BLaER1 (cell line): ENCODE data around the gene ARHGEF25.

Experiments used
- H3K27ac ChIP-seq: shearing (Covaris generic); formaldehyde crosslinking; 2 replicates; pipeline ENCODE4 v1.8.1; 2022
- H3K27me3 ChIP-seq: shearing (Covaris generic); formaldehyde crosslinking; 2 replicates; pipeline ENCODE4 v1.8.1; 2022
- H3K36me3 ChIP-seq: shearing (Covaris generic); formaldehyde crosslinking; 2 replicates; pipeline ENCODE4 v1.8.1; 2022
- H3K4me1 ChIP-seq: shearing (Covaris generic); formaldehyde crosslinking; 2 replicates; pipeline ENCODE4 v1.8.1; 2022
- H3K4me2 ChIP-seq: shearing (Covaris generic); formaldehyde crosslinking; 2 replicates; pipeline ENCODE4 v1.8.1; 2022
- H3K4me3 ChIP-seq: shearing (Covaris generic); formaldehyde crosslinking; 2 replicates; pipeline ENCODE4 v1.8.1; 2022
- H3K9ac ChIP-seq: shearing (Covaris generic); formaldehyde crosslinking; 2 replicates; pipeline ENCODE4 v1.8.1; 2022
- H3K9me3 ChIP-seq: shearing (Covaris generic); formaldehyde crosslinking; 2 replicates; pipeline ENCODE4 v1.8.1; 2022
- H4K20me1 ChIP-seq: shearing (Covaris generic); formaldehyde crosslinking; 2 replicates; pipeline ENCODE4 v1.8.1; 2022
- Cebpa-rat ChIP-seq: shearing (Covaris generic); IDR thresholded peaks from 2 replicates; pipeline ENCODE4 v1.8.1; 2022

Gene ARHGEF25

GRCh38 chr12:57625261-57626032, 14.2 kb downstream of the ARHGEF25 start:
- Histone ChIP-seq H3K27ac (no peak overlapping the region), H4K20me1 (peaks cover 37% of the 10 kb centered on the region), H3K4me2 (peak overlapping the region; percentile 57), H3K36me3 (no peaks in the 10 kb centered on the region), H3K4me3 (no peak overlapping the region), H3K9ac (no peak overlapping the region), H3K9me3 (peaks cover 18% of the 10 kb centered on the region), H3K27me3 (peaks cover 100% of the 10 kb centered on the region), H3K4me1 (peaks cover 24% of the 10 kb centered on the region)
- TF ChIP-seq Cebpa-rat = no peak

GRCh38 chr12:57626111-57626920, 15.1 kb downstream of the ARHGEF25 start:
- no peak overlapping the region for H3K4me3 ChIP-seq
- H3K36me3 ChIP-seq = no peaks in the 10 kb centered on the region
- peaks cover 16% of the 10 kb centered on the region for H3K4me1 ChIP-seq
- peaks cover 37% of the 10 kb centered on the region for H4K20me1 ChIP-seq
- H3K27ac ChIP-seq = no peak overlapping the region
- peaks cover 100% of the 10 kb centered on the region for H3K27me3 ChIP-seq
- TF ChIP-seq Cebpa-rat = no peak
- H3K9me3 ChIP-seq = peaks cover 18% of the 10 kb centered on the region
- H3K4me2 ChIP-seq = peak overlapping the region; percentile 57; the same call in 1 of the 2 replicates
- H3K9ac ChIP-seq = no peak overlapping the region

- Histone ChIP-seq H4K20me1 (peaks cover 38% of the 10 kb centered on the region), H3K4me3 (no peak overlapping the region), H3K4me2 (no peak overlapping the region), H3K27ac (no peak overlapping the region), H3K9me3 (peaks cover 18% of the 10 kb centered on the region), H3K27me3 (peaks cover 100% of the 10 kb centered on the region), H3K9ac (no peak overlapping the region), H3K4me1 (peaks cover 14% of the 10 kb centered on the region), H3K36me3 (no peaks in the 10 kb centered on the region)
- no peak for TF ChIP-seq Cebpa-rat
These were observed 15.7 kb downstream of the ARHGEF25 start for GRCh38 chr12:57626921-57627445.

- Histone ChIP-seq H3K4me1 (peaks cover 19% of the 10 kb centered on the region), H3K4me3 (no peak overlapping the region), H3K9ac (no peak overlapping the region), H3K36me3 (no peaks in the 10 kb centered on the region), H3K27ac (no peak overlapping the region), H4K20me1 (peaks cover 35% of the 10 kb centered on the region), H3K4me2 (no peak overlapping the region), H3K9me3 (peaks cover 18% of the 10 kb centered on the region), H3K27me3 (peaks cover 100% of the 10 kb centered on the region)
- no peak for TF ChIP-seq Cebpa-rat
These were observed 16.5 kb downstream of the ARHGEF25 start for GRCh38 chr12:57627501-57628279.

- Histone ChIP-seq H3K4me3 (no peak overlapping the region), H3K9me3 (peaks cover 18% of the 10 kb centered on the region), H3K36me3 (no peaks in the 10 kb centered on the region), H3K27ac (no peak overlapping the region), H3K4me1 (peaks cover 19% of the 10 kb centered on the region), H3K9ac (no peak overlapping the region), H3K27me3 (peaks cover 100% of the 10 kb centered on the region), H4K20me1 (peaks cover 30% of the 10 kb centered on the region), H3K4me2 (no peak overlapping the region)
- TF ChIP-seq Cebpa-rat = no peak
These were observed 17.3 kb downstream of the ARHGEF25 start for GRCh38 chr12:57628280-57629191.

GRCh38 chr12:57629897-57630471, 18.7 kb downstream of the ARHGEF25 start:
- Histone ChIP-seq H3K27ac (no peak overlapping the region), H3K4me3 (no peak overlapping the region), H4K20me1 (peaks cover 30% of the 10 kb centered on the region), H3K27me3 (peaks cover 92% of the 10 kb centered on the region), H3K4me2 (no peak overlapping the region), H3K9me3 (peaks cover 18% of the 10 kb centered on the region), H3K36me3 (no peaks in the 10 kb centered on the region), H3K4me1 (peaks cover 19% of the 10 kb centered on the region), H3K9ac (no peak overlapping the region)
- TF ChIP-seq Cebpa-rat = no peak

- TF ChIP-seq Cebpa-rat = no peak
- H3K4me2 ChIP-seq = no peak overlapping the region
- peaks cover 30% of the 10 kb centered on the region for H4K20me1 ChIP-seq
- H3K9ac ChIP-seq = no peak overlapping the region
- H3K36me3 ChIP-seq = no peaks in the 10 kb centered on the region
- H3K4me3 ChIP-seq = no peak overlapping the region
- H3K27me3 ChIP-seq = peaks cover 82% of the 10 kb centered on the region
- peaks cover 18% of the 10 kb centered on the region for H3K9me3 ChIP-seq
- no peak overlapping the region for H3K27ac ChIP-seq
- peaks cover 10% of the 10 kb centered on the region; the same call in 1 of the 2 replicates for H3K4me1 ChIP-seq
These were observed 19.7 kb downstream of the ARHGEF25 start for GRCh38 chr12:57630891-57631433.

- Histone ChIP-seq H3K36me3 (no peaks in the 10 kb centered on the region), H3K9ac (no peak overlapping the region), H3K4me1 (peaks cover 8% of the 10 kb centered on the region; the same call in 1 of the 2 replicates), H3K27me3 (peaks cover 75% of the 10 kb centered on the region), H3K4me2 (peak overlapping the region; percentile 99), H3K9me3 (peaks cover 18% of the 10 kb centered on the region), H3K27ac (no peak overlapping the region), H3K4me3 (peak overlapping the region; percentile 71), H4K20me1 (peaks cover 30% of the 10 kb centered on the region)
- no peak for TF ChIP-seq Cebpa-rat
These were observed 20.4 kb downstream of the ARHGEF25 start for GRCh38 chr12:57631566-57632072.
